Upper lobe of right lung (tissue), 1 donor: Measurements from ENCODE around the gene HERC4. TPM values are rescaled to one million over a fixed set of nuclear protein-coding genes. Genes with fewer than 3 reads are reported as not detected.

Experiments used
- ATAC-seq: fragments of 200-7000 bp; cut with Tn5 transposase; one replicate; pipeline ENCODE4 v1.9.1; 2020; ENCODE audit warnings: mild to moderate bottlenecking, moderate library complexity
- DNase-seq: peaks from one replicate; pipeline ENCODE4 v3.0.0-alpha.2; 2020
- H3K27ac ChIP-seq: fragments of 200-600 bp; one replicate; pipeline ENCODE4 v1.8.0; 2022
- H3K27me3 ChIP-seq: fragments of 200-600 bp; one replicate; pipeline ENCODE4 v1.8.0; 2022; ENCODE audit warnings: mild to moderate bottlenecking
- H3K36me3 ChIP-seq: fragments of 200-600 bp; one replicate; pipeline ENCODE4 v1.8.0; 2022
- H3K4me1 ChIP-seq: fragments of 200-600 bp; one replicate; pipeline ENCODE4 v1.8.0; 2022
- H3K4me3 ChIP-seq: fragments of 200-600 bp; one replicate; pipeline ENCODE4 v1.8.0; 2022; ENCODE audit warnings: mild to moderate bottlenecking
- H3K9me3 ChIP-seq: fragments of 200-600 bp; one replicate; pipeline ENCODE4 v1.8.0; 2022
- intact Hi-C: fragments of 100-400 bp; cut with DNase I; formaldehyde crosslinking; loops from one replicate; pipeline ENCODE4 v1.11.0; 2022
- total RNA-seq: library from RNA; stranded (reverse); fragmentation: NEBNext Ultra II Directional; extraction: Animal tissue kit (Norgen Biotek cat#: 25700); gene quantifications from one replicate; pipeline ENCODE4 v1.2.1, GENCODE V29; 2021
- TF ChIP-seq, protein P1 (sequence below): fragments of 200-600 bp; IDR thresholded peaks from one replicate; pipeline ENCODE4 v1.8.0; 2022; ENCODE audit warnings: antibody characterized with exemption
- donor health status: DM: no; HTN: yes; CAD: no; lungs with severe emphysema.

HERC4 gene
- total RNA-seq, 1 donor from 2014 or later: 55.1 TPM

DNA sequence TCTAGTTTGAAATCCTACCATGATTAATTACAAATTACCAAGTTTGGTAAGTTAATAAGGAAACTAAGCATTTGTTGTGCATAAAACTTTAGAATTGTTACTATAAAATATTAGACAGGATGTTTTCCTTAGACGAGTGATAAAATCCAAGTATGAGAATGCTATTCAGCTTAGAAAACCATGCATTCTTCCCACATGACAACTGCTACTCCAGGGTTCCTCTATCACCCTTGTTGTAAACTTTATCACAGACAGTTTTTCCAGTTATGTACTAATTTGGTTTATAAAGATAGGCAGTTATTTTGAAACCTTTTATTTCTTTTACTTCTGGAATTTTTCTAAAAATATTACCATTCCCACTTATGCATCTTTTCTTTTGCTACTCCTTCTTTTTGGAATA lies 138.7 kb downstream of the HERC4 start:
- no peaks in the 10 kb centered on the region for H3K9me3 ChIP-seq
- no peaks in the 10 kb centered on the region for H3K4me1 ChIP-seq
- intact Hi-C loops: no loop called here
- ATAC-seq (no peak), DNase-seq (no peak)
- H3K27me3 ChIP-seq: no peaks in the 10 kb centered on the region
- no peak overlapping the region for H3K27ac ChIP-seq
- TF ChIP-seq, protein P1, sequence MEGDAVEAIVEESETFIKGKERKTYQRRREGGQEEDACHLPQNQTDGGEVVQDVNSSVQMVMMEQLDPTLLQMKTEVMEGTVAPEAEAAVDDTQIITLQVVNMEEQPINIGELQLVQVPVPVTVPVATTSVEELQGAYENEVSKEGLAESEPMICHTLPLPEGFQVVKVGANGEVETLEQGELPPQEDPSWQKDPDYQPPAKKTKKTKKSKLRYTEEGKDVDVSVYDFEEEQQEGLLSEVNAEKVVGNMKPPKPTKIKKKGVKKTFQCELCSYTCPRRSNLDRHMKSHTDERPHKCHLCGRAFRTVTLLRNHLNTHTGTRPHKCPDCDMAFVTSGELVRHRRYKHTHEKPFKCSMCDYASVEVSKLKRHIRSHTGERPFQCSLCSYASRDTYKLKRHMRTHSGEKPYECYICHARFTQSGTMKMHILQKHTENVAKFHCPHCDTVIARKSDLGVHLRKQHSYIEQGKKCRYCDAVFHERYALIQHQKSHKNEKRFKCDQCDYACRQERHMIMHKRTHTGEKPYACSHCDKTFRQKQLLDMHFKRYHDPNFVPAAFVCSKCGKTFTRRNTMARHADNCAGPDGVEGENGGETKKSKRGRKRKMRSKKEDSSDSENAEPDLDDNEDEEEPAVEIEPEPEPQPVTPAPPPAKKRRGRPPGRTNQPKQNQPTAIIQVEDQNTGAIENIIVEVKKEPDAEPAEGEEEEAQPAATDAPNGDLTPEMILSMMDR: no peak
- H3K4me3 ChIP-seq: no peak overlapping the region
- peaks cover 55% of the 10 kb centered on the region for H3K36me3 ChIP-seq

DNA sequence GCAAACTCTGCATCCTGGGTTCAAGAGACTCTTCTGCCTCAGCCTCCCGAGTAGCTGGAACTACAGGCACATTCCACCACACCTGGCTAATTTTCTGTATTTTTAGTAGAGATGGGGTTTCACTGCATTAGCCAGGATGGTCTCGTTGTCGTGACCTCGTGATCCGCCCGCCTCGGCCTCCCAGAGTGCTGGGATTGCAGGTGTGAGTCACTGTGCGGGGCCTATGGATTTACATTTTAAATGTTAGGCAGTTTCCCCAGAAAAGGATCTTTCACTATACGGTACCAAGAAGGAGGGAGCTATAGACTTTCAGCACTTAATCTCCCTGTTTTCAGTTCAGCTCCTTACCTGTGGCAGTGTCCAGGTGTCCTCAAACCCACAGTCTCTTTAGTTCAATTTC lies 139.9 kb downstream of the HERC4 start:
- DNase-seq: no peak
- Histone ChIP-seq H3K36me3 (peaks cover 67% of the 10 kb centered on the region), H3K4me1 (no peaks in the 10 kb centered on the region), H3K9me3 (no peaks in the 10 kb centered on the region), H3K27me3 (no peaks in the 10 kb centered on the region), H3K27ac (no peak overlapping the region), H3K4me3 (no peak overlapping the region)
- ATAC-seq: no peak
- intact Hi-C loops: no loop called here
- TF ChIP-seq, protein P1: no peak

DNA sequence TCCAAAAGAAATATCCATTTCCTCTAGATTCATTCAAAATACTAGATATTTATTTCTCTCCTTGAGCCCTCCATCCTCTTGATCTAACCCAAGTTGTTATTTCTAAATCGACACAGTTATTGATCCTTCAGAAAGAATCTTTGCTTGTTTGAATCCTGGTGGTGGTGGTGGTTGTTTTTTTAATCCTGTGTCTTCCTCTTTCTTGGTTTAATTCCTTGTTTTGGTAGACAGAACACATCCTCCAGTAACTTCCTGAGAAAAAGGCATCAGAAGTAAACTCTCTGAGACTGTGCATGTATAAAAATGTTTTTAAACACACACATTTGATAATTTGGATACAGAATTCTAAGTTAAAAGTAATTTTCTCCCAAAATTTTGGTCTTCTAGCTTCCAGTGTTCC lies 140.7 kb downstream of the HERC4 start:
- H3K4me3 ChIP-seq: no peak overlapping the region
- no peak overlapping the region for H3K27ac ChIP-seq
- ATAC-seq (no peak), DNase-seq (no peak)
- H3K27me3 ChIP-seq: no peaks in the 10 kb centered on the region
- peaks cover 72% of the 10 kb centered on the region for H3K36me3 ChIP-seq
- TF ChIP-seq, protein P1: no peak
- no peaks in the 10 kb centered on the region for H3K4me1 ChIP-seq
- intact Hi-C loops: no loop called here
- H3K9me3 ChIP-seq: no peaks in the 10 kb centered on the region

DNA sequence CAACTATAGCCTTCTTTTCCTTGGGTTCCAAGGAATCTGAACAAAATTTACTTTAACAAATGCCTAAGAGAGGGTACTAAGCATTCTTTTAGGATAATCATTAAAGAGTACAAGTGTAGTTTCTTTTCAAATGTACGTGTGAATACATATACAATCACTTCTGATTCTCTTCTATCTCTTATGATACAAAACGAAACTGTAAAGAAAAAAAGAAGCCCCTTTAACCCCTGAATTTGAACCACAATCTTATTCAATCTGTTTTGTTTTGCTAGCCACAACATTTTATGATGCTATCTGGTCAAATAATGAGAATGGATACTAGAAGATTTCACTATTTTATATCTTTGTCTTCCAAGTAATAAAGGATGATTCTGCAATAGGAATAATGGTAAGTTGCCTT lies 141.9 kb downstream of the HERC4 start:
- TF ChIP-seq, protein P1: no peak
- Histone ChIP-seq H3K27me3 (no peaks in the 10 kb centered on the region), H3K36me3 (peaks cover 76% of the 10 kb centered on the region), H3K4me3 (no peak overlapping the region), H3K27ac (no peak overlapping the region), H3K9me3 (no peaks in the 10 kb centered on the region), H3K4me1 (no peaks in the 10 kb centered on the region)
- ATAC-seq (no peak), DNase-seq (no peak)
- intact Hi-C loops: no loop called here

DNA sequence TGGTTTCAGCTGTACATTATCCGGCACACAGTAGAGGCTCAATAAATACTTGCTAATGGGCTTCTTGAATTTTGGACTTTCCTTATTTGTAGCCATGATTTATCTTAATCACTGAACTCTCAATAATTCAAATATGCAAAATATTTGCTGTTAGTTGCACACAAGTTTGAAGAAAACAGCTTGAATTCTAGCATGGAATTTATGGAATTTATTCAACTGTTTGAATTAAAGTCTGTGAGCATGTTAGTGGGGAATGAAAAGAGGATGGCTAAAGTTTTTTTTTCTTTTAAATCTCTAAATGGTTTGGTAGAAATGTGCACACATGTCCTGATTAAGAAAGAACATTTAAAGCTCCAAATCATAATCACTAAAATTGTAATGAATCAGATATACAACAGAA lies 148.1 kb downstream of the HERC4 start:
- no peak for ATAC-seq
- H3K27me3 ChIP-seq: no peaks in the 10 kb centered on the region
- no peaks in the 10 kb centered on the region for H3K9me3 ChIP-seq
- H3K4me1 ChIP-seq: no peaks in the 10 kb centered on the region
- H3K36me3 ChIP-seq: peaks cover 73% of the 10 kb centered on the region
- no peak overlapping the region for H3K4me3 ChIP-seq
- TF ChIP-seq, protein P1: no peak
- intact Hi-C loops: no loop called here
- DNase-seq: no peak
- no peak overlapping the region for H3K27ac ChIP-seq

DNA sequence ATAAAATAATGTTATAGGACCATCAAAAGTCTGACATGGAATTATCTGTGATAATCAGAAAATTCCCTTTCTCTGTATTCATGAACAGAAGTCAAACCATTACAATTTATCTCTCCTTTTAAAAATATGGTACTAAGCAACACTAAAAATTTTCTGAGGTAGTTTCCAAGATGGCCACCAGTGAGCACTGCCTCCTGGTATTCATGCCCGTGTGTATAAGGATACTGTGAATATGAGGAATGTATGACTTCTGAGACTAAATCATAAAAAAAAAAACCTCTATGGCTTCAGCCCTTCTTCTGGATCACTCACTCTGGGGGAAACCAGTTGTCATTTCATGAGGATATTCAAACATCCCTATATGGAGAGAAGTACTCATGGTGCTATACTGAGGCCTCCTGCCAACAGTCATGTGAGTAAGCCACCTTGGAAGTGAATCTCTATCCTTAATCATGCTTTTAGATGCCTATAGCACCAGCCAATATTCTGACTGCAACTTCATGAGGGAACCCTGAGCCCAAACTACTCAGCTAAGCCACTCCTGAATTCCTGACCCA lies 149.6 kb downstream of the HERC4 start:
- Histone ChIP-seq H3K9me3 (no peaks in the 10 kb centered on the region), H3K27me3 (no peaks in the 10 kb centered on the region), H3K27ac (no peak overlapping the region), H3K4me3 (no peak overlapping the region), H3K4me1 (no peaks in the 10 kb centered on the region), H3K36me3 (peaks cover 65% of the 10 kb centered on the region)
- TF ChIP-seq, protein P1: no peak
- ATAC-seq (no peak), DNase-seq (no peak)
- intact Hi-C loops: no loop called here
